HG03432 (cell line): ENCODE measurements around the gene CDHR2.

ENCODE experiments used
- ATAC-seq: cut with Tn5 transposase; IDR thresholded peaks from one replicate; pipeline ENCODE4 v1.9.1; 2021; ENCODE audit warnings: mild to moderate bottlenecking, moderate library complexity; ENCODE audit not compliant: unreplicated experiment

The CDHR2 gene

DNA sequence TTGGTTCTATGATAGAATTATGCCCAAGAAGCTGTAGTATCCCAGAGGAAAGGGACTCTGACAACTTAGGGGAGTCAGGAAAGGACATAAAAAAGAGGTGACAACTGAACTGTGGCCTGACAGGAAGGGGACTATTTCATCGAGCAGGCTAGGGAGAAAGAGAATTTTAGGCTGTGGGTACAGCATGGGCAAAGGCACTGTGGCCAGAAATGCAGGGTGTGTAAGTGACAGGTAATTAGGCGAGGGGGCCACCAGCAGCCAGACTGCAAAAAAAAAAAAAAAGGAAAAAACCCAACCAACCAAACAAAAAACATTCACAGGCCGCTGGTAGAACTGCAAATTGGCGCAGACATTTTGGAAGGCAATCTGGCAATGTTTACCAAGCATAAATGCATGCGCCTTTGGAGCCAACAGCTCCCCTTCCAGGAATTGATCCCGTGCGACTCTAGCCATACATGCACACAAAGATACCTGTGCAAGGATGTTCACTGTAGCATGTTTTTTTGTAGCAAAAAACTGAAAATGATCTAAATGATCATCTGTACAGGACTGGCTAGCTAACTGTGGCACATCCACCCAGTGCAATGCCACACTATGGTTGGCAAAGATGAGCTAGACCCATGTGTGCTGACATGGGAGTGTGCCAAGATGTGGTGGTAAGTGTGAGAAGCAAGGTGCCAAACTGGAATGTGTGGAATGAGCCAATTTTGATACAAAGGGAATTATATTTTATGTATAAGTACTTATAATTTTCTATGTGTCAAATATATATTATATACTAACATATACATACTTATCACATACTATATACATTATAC lies 82.5 kb downstream of the CDHR2 start:
- ATAC-seq, result no peak

DNA sequence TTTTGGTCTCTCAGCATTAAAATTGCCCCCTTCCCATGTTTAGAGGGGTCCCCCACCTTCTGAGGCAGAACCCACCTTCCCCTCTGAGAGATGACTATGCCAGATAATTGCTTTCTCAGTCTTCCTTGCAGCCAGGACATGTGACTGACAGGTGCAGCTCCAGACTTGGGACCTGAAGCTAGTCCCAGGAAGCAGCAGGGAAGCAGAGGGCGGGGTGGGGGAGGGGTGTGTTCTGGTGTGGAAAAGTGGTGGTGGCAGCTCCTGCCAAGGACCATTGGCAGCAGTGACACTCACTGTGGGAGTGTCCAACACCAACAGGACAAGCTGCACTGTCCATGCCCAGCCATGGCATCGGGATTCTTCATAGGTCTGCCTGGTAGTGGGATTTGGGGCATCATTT lies 83.6 kb downstream of the CDHR2 start:
- no peak for ATAC-seq

DNA sequence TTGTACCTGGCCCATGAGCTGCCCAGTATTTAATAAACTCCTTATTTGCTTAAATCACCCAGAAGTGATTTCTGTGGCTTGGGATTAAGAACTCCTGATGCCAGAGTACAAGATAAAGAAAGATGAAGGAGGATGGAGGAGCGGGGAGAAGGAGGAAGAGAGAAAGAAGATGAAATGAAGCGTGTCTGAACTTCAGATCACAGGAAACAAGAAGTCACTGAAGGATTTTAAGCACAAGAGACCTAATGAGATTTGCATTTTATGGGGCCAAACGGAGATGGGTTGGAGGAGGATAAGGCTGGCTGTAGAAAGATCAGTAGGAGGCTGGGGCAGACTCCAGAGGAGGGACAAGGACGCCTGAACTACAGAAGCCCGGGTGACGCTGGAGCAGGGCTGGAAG lies 84.5 kb downstream of the CDHR2 start:
- no peak for ATAC-seq

DNA sequence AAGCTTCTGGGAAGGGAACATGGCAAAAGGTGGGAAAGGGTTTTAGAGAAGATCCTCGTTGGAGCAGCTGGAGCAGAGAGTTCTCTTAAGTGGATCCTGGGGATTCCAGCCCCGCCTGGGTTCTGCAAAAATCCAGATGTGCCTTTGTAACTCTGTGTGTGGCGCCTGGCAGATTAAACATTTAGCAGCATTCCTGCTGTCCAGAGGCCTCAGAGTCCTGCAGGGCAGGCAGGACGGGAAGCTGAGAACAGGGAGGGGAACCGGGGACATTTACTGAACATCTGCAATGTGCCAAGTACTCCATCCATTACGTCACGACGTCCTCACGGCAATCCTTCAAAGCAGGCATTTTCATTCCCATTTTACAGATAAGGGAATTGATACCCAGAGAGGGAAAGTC lies 87.3 kb downstream of the CDHR2 start:
- ATAC-seq, result no peak

DNA sequence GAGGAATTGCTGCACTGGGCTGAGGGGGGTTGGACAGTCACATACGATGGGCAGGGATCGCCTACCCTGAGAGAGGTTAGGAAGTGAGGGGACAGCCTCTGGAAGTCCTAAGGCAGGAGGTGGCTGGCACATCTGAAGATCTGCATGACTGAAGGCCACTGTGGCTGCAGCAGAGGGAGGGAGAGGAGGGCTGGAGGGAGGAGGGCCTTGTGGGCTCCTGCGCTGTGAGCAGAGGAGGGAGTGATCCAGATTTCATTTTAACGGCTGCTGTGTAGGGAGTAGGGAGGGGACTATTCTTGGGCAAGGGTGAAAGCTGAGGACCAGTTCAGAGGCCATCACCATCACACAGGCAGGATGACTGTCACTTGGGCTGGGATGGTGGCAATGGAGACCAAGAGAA lies 88.4 kb downstream of the CDHR2 start:
- no peak for ATAC-seq

DNA sequence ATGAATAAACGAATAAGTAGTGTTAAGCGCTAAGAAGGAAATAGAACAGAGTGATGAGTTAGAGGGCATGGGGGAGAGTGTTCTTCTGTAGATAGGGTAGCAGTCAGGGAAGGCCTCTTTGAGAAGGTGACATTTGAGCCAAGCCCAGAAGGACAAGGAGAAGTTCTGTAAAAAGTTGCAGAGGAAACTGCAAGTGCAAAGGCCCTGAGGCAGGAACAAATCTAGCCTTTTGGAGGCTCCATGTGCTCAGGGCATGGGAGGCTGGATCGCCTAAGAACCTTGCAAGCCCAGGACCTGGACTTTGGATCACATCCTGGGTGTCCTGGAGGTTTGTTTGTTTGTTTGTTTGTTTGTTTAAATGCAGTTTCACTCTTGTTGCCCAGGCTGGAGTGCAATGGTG lies 89.3 kb downstream of the CDHR2 start:
- no peak for ATAC-seq

DNA sequence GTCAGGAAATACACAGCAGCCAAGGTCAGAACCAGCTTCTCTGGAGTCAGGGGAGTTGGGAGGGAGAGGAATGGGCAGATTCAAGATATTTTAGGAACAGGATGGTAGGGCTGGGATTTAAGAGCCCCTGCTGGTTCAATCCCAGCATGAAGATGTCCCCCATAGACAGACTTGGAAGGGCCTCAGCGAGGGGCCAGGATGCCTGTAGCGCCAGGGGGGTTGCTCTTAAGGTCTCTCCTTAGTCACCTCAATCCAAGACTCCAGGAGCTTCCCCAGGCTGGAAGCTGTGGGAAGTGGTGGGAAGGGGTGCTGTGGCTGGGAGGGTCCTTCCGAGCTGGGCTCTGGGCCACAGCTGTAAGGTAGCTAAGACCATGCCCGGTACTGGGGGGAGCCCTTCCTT lies 90.1 kb downstream of the CDHR2 start:
- no peak for ATAC-seq

DNA sequence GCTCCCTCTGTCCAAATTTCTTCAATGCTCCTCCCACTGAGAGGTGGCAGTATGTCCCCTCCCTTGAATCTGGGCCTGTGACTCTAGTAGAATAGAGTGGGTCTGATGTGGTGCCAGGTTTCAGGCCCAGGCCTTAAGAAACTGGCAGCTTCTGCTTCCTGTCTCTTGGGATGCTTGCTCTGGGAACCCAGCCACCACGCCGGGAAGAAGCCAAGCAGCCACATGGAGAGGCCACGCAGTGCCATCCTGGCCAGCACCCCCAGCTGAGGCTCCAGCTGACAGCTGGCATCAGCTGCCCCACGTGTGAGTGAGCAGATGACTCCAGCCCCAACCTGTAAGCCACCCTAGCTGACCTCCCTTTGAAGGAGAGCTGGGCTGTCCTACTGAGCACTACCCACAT lies 90.8 kb downstream of the CDHR2 start:
- ATAC-seq, result no peak

DNA sequence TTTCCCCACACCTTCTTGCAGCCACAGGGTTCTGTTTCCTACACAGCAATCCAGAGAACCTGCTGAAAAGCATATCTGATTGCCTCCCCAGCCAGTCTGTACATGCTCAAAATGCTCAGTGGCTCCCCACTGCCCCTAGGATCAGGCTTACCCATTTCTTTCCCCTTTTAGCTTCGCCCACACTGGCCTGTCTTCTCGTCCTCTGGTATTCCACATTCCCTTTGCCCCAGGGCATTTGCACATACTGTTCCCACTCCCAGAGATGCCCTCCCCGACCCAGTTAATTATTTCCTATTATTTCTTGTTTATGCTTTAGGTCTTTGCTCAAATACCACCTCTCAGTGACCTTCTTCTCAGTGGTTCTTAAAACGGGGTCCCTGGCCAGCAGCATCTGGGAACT lies 91.5 kb downstream of the CDHR2 start:
- ATAC-seq, result no peak

DNA sequence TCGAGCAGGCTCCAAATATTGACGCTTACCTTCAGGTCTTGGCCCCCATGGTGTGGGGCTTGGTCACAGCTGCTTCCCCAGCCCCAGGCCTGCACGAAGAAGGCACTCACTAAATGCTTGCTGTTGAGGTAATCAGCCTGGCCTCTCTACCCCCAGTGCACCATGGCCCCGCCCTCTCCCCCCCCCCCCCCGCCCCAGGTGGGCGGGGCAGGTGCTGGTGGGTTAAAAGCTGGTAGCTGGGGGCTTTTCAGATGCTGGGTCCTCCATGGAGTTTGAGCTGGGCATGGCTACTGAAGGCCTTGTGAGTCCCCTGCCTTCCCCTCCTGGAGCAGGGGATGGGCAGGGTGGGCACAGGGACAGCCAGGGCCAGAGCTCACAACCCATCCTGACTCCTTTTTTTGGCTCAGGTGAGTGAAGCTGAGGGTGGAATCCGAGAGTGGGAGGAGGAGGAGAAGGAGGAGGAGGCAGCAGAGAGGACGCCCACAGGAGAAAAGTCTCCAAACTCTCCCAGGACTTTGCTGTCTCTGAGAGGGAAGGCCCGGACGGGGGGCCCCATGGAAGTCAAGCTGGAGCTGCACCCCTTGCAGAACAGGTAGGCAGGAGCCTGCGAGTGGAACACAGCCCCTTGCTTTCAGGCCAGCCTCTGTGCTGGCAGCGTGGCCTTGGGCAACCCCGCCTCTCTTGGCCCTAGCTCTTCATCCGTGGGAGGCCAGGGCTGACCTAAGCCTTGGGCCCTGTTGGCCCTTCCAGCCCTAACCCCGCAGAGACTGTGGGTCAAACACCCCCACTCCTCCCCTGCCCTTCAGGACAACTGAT lies 93.7 kb downstream of the CDHR2 start:
- ATAC-seq, result no peak

DNA sequence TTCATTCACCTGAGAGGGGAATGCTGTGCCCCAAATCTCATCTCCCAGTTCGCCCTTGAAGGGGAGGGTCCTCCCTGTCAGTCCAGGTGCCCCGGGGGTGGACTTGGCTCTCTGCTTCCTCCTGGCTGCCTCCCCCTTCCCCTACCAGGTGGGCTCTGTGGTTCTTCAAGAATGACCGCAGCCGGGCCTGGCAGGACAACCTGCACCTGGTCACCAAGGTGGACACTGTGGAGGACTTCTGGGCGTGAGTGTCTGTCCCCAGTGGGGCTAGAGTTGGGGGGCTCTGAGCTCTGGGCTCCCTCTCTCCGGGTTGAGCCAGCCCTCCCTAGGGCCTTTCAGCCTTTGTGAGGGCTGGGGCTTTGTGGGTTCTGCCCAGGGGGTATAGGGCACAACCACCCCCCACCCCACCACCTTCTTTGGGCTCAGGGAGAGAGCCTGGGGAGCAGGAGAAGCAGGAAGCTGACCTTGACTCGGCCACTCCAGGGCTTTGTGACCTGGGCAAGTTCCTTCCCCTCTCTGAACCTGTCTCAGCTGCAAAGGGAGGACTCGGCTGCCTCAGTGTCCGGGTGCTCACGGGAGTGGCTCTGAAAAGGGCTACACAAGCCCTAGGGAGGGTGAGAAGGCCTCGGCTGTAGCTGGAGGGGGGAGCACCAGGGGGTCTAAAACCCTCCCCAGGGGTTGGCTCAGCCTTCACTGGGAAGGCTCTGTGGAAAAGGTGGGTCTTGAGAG lies 94.5 kb downstream of the CDHR2 start:
- no peak for ATAC-seq

DNA sequence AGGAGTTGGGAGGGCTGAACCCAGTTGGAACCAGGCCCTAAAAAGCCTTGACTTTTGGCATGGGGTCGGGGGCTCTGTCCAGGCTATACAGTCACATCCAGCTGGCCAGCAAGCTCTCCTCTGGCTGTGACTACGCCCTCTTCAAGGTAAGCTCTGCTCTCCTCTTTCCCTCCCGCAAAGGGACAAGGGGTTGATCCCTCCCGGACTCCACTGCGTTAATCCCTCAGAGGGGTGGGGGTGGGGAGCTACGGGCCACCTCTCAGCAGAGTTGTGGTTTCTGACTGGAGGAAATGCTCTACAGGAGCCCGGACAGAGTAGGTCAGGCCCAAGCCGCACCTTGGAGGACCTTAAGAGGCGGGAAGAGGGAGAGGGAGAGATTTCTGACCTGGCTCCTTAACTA lies 95.2 kb downstream of the CDHR2 start:
- ATAC-seq, result no peak

DNA sequence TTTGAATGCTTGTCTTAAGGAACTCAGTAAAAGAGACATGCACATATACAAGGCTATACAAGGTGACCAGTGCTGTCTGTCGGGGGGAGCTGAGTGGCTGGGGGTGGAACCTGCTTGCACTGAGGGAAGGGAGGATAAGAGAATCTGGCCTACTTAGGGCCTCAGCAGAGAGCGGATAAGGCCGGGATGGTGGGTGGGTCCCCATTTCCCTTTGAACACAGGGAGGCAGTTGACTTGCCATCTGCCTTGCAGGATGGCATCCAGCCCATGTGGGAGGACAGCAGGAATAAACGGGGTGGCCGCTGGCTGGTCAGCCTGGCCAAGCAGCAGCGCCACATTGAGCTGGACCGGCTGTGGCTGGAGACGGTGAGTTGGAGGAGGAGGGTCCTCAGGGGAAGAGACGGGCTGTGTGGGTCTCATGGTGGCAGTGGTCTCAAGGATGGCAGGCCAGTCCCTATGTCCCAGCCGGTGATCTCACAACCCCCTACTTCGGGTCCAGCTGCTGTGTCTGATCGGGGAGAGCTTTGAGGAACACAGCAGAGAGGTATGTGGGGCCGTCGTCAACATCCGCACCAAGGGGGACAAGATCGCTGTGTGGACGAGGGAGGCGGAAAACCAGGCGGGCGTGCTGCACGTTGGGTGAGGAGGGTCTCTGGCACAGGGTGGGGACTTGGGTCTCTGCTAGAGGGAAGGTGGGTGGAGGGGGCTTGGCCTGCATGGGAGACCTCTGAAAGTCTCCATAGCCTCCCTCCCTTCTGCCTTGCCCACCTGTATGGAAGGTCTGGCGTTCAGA lies 95.9 kb downstream of the CDHR2 start:
- no peak for ATAC-seq
